ENCODE results near the gene TOM1. TPM values are rescaled to one million over a fixed set of nuclear protein-coding genes. Genes with fewer than 3 reads are reported as not detected.
"Not testable (repeated sequence)": the region's sequence is repeated elsewhere in the genome, so short reads cannot be mapped to it uniquely, and the experiment has no call there.

Gene TOM1
- total RNA-seq, 2 experiments from 2014 or later, result 13.9 to 14.5 TPM

GRCh38 chr22:35396622-35397021, 96.9 kb downstream of the TOM1 start:
- H3K9me3 Mint-ChIP-seq, H3K27ac Mint-ChIP-seq, H3K27me3 Mint-ChIP-seq, DNase-seq, H3K4me3 Mint-ChIP-seq: not testable (repeated sequence)
- H3K4me1 Mint-ChIP-seq, result peaks cover 17% of the 10 kb centered on the region
- H3K36me3 Mint-ChIP-seq, result peaks cover 21% of the 10 kb centered on the region

- Mint-ChIP-seq H3K27me3 (no peaks in the 10 kb centered on the region), H3K27ac (no peak overlapping the region), H3K4me3 (no peak overlapping the region), H3K4me1 (peaks cover 18% of the 10 kb centered on the region), H3K9me3 (no peaks in the 10 kb centered on the region), H3K36me3 (peaks cover 28% of the 10 kb centered on the region)
- DNase-seq, result no peak
Measured at GRCh38 chr22:35397095-35397904, 97.6 kb downstream of the TOM1 start.

Other genes starting within 250 kb of the TOM1 start
- gene ISX, start 233.7 kb upstream of the TOM1 start, total RNA-seq, result not detected
- gene HMGXB4, start 42.4 kb upstream of the TOM1 start, total RNA-seq, result 10 to 100 TPM; 37.2 to 37.5 TPM
- under 1 TPM; 0.26 to 0.39 TPM for gene HMOX1, start 81.2 kb downstream of the TOM1 start, total RNA-seq
- 100 to 1,000 TPM; 342 to 348 TPM for gene MCM5, start 100.2 kb downstream of the TOM1 start, total RNA-seq
- gene RASD2, start 240.9 kb downstream of the TOM1 start, total RNA-seq, result under 1 TPM; 0.06 to 0.16 TPM

All from activated naive CD8-positive, alpha-beta T cell treated with anti-CD3 and anti-CD28 coated beads for 36 hours (primary cell).